GM12878 (cell line): Measurements from ENCODE around the gene GABRB1. TPM values are rescaled to one million over a fixed set of nuclear protein-coding genes. Genes with fewer than 3 reads are reported as not detected.

ENCODE experiments used
- ATAC-seq: fragments of 200-7000 bp; cut with Tn5 transposase; 3 replicates; pipeline ENCODE4 v1.9.1; 2020; ENCODE audit warnings: mild to moderate bottlenecking, moderate library complexity
- BruUV-seq: library from RNA; stranded (reverse); fragments of 400-500 nt; replicated peaks from 2 replicates; lab custom pipeline; 2021; lab: Mats Ljungman, UMichigan
- CTCF ChIA-PET: fragments of 300-600 bp; sonication (Branson Sonifier 250); formaldehyde crosslinking; extraction: SDS; loops from one replicate; lab custom pipeline; 2021; ENCODE audit warnings: inconsistent platforms; lab: Yijun Ruan, JAX
- POLR2A ChIA-PET: fragments of 350-600 bp; formaldehyde crosslinking; extraction: SDS; loops from one replicate; lab custom pipeline; 2021; ENCODE audit warnings: inconsistent platforms; lab: Charles Lee
- RAD21 ChIA-PET: fragments of 300-600 bp; sonication (Branson Sonifier 250); formaldehyde crosslinking; loops from one replicate; lab custom pipeline; 2023; ENCODE audit warnings: antibody characterized with exemption; ENCODE audit not compliant: unreplicated experiment; lab: Charles Lee
- SMC1A ChIA-PET: fragments of 300-600 bp; sonication (Branson Sonifier 250); formaldehyde crosslinking; loops from one replicate; lab custom pipeline; 2023; ENCODE audit not compliant: unreplicated experiment, uncharacterized antibody; lab: Charles Lee
- DNase-seq: peaks from one replicate; pipeline ENCODE4 v3.0.0-alpha.2; 2011; ENCODE audit warnings: low read depth, low spot score
- FAIRE-seq: peaks from 3 replicates; lab custom pipeline; 2011; peaks lifted over from hg19 to GRCh38; lab: Jason Lieb, UNC
- H2AFZ ChIP-seq: 2 replicates; pipeline ENCODE4 v1.6.0; 2011; ENCODE audit warnings: low read depth, low read length, control low read depth; ENCODE audit not compliant: control insufficient read depth
- H3K27ac ChIP-seq: 2 replicates; pipeline ENCODE4 v1.5.1; 2011; ENCODE audit warnings: control low read depth; ENCODE audit not compliant: control insufficient read depth, insufficient read depth
- H3K27me3 ChIP-seq, 2 experiments: replicated peaks in 1 of 2; 2 replicates each; pipeline versions ENCODE4 v1.6.0 to v1.6.1; 2011; ENCODE audit warnings: low read length in 1 of 2; ENCODE audit not compliant: control insufficient read depth in 2 of 2, insufficient read depth in 2 of 2
- H3K36me3 ChIP-seq, 2 experiments: 2 replicates each; pipeline ENCODE4 v1.5.1; 2011; ENCODE audit warnings: low read length in 1 of 2; ENCODE audit not compliant: control insufficient read depth in 2 of 2, insufficient read depth in 2 of 2
- H3K4me1 ChIP-seq: 2 replicates; pipeline ENCODE4 v1.6.1; 2011; ENCODE audit warnings: mild to moderate bottlenecking, low read length, moderate library complexity, mixed read lengths; ENCODE audit not compliant: control insufficient read depth, insufficient read depth
- H3K4me2 ChIP-seq: 2 replicates; pipeline ENCODE4 v1.6.0; 2011; ENCODE audit warnings: control low read depth; ENCODE audit not compliant: control insufficient read depth, insufficient read depth
- H3K4me3 ChIP-seq: fragments of 200-600 bp; sonication (generic); 2 replicates; pipeline ENCODE4 v1.5.1; 2016
- H3K79me2 ChIP-seq: 2 replicates; pipeline ENCODE4 v1.6.0; 2011; ENCODE audit warnings: low read length; ENCODE audit not compliant: control insufficient read depth, insufficient read depth
- H3K9ac ChIP-seq: 2 replicates; pipeline ENCODE4 v1.8.0; 2011; ENCODE audit warnings: low read length, control low read depth, mixed read lengths; ENCODE audit not compliant: control insufficient read depth, insufficient read depth
- H3K9me3 ChIP-seq: replicated peaks from 3 replicates; pipeline ENCODE4 v1.5.1; 2011; ENCODE audit warnings: mild to moderate bottlenecking, low read length; ENCODE audit not compliant: control insufficient read depth, insufficient read depth
- H4K20me1 ChIP-seq: 2 replicates; pipeline ENCODE4 v1.6.0; 2011; ENCODE audit not compliant: control insufficient read depth, insufficient read depth
- CHD1 ChIP-seq: IDR thresholded peaks from 2 replicates; pipeline ENCODE4 v1.6.1; 2012; ENCODE audit warnings: low read depth, low read length, improper control_type of control experiment
- E2F4 ChIP-seq: IDR thresholded peaks from 2 replicates; pipeline ENCODE4 v1.6.1; 2012; ENCODE audit warnings: low read depth, low read length, improper control_type of control experiment
- ELK1 ChIP-seq: IDR thresholded peaks from 2 replicates; pipeline ENCODE4 v1.6.1; 2012; ENCODE audit warnings: low read depth, low read length, improper control_type of control experiment
- POU2F2 ChIP-seq: IDR thresholded peaks from 3 replicates; pipeline ENCODE4 v1.6.1; 2011; ENCODE audit warnings: low read depth, mild to moderate bottlenecking, low read length, borderline replicate concordance
- TCF12 ChIP-seq: IDR thresholded peaks from 2 replicates; pipeline ENCODE4 v1.6.1; 2011; ENCODE audit warnings: low read depth, mild to moderate bottlenecking, low read length
- ZNF207 ChIP-seq: fragments of 450-650 bp; IDR thresholded peaks from 2 replicates; pipeline ENCODE4 v1.6.1; 2014; ENCODE audit warnings: antibody characterized with exemption, mild to moderate bottlenecking, borderline replicate concordance
- WGBS: methylation state at CpG from one replicate; pipeline ENCODE4 v1.1.6; 2016; ENCODE audit warnings: low lambda C conversion rate; ENCODE audit not compliant: insufficient replicate concordance, insufficient coverage; ENCODE audit errors: missing lambda C conversion rate; 5-methylcytosine and 5-hydroxymethylcytosine counted together
- in situ Hi-C: fragments of 300-500 bp; cut with MboI; formaldehyde crosslinking; loops from 9 replicates; pipeline ENCODE4 v1.14.3; 2018; ENCODE audit warnings: mixed read lengths
- intact Hi-C: fragments of 100-400 bp; cut with micrococcal nuclease; formaldehyde crosslinking; loops from one replicate; pipeline ENCODE4 v1.14.2; 2022; ENCODE audit not compliant: unreplicated experiment
- polyA plus RNA-seq, 11 experiments: library from polyadenylated mRNA; depleted of rRNA in 4 of 11; unstranded in 6 of 11; stranded (reverse) in 5 of 11; fragments of >200 nt; fragmentation: Nextera tagmentation in 4 of 11; fragmentation: Illumina TruSeq in 1 of 11; extraction: Ambion mirVana in 4 of 11; extraction: Trizol in 1 of 11; gene quantifications; 1 replicate in 1 of 11; 2 replicates in 10 of 11; pipeline versions ENCODE4 v1.2.1 to v1.2.3, GENCODE V29; 2011 to 2016; ENCODE audit warnings: inconsistent platforms in 2 of 11, missing spikeins in 2 of 11, low read depth in 1 of 11
- total RNA-seq, 4 experiments: library from RNA; depleted of rRNA in 3 of 4; stranded (reverse); fragments of >200 nt in 3 of 4; fragmentation: Illumina TruSeq in 1 of 4; extraction: Trizol in 1 of 4; gene quantifications; 2 replicates each; pipeline versions ENCODE4 v1.2.1 to v1.2.3, GENCODE V29; 2013 to 2021
- TF ChIP-seq, protein P1 (sequence below): fragments of 450-650 bp; conservative IDR thresholded peaks from 2 replicates; pipeline ENCODE4 v1.6.1; 2017; ENCODE audit warnings: mild to moderate bottlenecking, moderate library complexity

Gene GABRB1
- total and polyA plus RNA-seq, 10 of the 15 experiments (the other 5 are each of a cell fraction or from before 2014, with no cell fraction given): 0.13 to 0.92 TPM; not detected in 8

DNA sequence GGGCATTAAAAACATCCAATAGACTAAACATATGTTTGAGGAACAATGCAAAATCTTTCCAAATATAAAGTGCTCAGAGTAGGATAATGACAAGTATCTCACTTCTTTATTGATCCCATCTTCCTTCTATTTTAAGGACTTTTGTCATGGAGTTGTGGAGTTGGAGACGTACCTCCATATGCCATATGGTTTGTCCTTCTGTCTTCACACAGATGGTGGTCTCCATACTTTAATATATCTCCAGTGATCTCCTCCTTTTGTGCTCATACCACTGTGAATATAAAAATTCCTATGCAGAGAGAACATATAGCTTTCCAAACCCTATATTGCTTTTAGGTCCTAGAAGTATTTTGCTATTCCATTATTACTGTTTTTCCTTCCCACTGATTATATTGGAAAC is 64.5 kb downstream of the GABRB1 start:
- no peak for FAIRE-seq
- in situ Hi-C loops: no loop called here
- intact Hi-C loops: loop anchor here (1.0 kb wide), 1 partner anchor 16 kb away; no protein-coding TSS in a partner anchor
- POLR2A ChIA-PET: no interaction called here
- TF ChIP-seq POU2F2: no peak
- no peak for TF ChIP-seq ELK1
- no peak for TF ChIP-seq TCF12
- TF ChIP-seq, protein P1, sequence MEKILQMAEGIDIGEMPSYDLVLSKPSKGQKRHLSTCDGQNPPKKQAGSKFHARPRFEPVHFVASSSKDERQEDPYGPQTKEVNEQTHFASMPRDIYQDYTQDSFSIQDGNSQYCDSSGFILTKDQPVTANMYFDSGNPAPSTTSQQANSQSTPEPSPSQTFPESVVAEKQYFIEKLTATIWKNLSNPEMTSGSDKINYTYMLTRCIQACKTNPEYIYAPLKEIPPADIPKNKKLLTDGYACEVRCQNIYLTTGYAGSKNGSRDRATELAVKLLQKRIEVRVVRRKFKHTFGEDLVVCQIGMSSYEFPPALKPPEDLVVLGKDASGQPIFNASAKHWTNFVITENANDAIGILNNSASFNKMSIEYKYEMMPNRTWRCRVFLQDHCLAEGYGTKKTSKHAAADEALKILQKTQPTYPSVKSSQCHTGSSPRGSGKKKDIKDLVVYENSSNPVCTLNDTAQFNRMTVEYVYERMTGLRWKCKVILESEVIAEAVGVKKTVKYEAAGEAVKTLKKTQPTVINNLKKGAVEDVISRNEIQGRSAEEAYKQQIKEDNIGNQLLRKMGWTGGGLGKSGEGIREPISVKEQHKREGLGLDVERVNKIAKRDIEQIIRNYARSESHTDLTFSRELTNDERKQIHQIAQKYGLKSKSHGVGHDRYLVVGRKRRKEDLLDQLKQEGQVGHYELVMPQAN: no peak
- TF ChIP-seq ZNF207: no peak
- TF ChIP-seq E2F4: no peak
- TF ChIP-seq CHD1: no peak
- TF ChIP-seq, all 136 proteins: peak for 0
- Histone ChIP-seq H3K27ac (no peak overlapping the region), H3K4me3 (no peak overlapping the region), H3K4me1 (no peaks in the 10 kb centered on the region), H3K36me3 (no peaks in the 10 kb centered on the region), H3K9ac (no peak overlapping the region), H4K20me1 (no peaks in the 10 kb centered on the region), H2AFZ (no peak overlapping the region), H3K79me2 (no peaks in the 10 kb centered on the region), H3K9me3 (no peaks in the 10 kb centered on the region), H3K27me3 (no peaks in the 10 kb centered on the region; a peak in 1 of 4 replicates), H3K4me2 (no peak overlapping the region)
- CTCF ChIA-PET: no interaction called here
- 0% methylated on average over 1 of the region's 1 CpG for WGBS
- DNase-seq (no peak), ATAC-seq (no peak)
- RAD21 ChIA-PET: no interaction called here
- BruUV-seq: no TSS peak
- SMC1A ChIA-PET: no interaction called here
